GM21390 (cell line): Measurements from ENCODE around the gene CHN2.

Experiments
- ATAC-seq: cut with Tn5 transposase; IDR thresholded peaks from one replicate; pipeline ENCODE4 v1.9.1; 2021; ENCODE audit not compliant: unreplicated experiment

CHN2 gene

GRCh38 chr7:29194594-29195427, at the start of gene CHN2:
CHN2 (plus strand) TSS chr7:29194775.
- ATAC-seq: peak; percentile 43

GRCh38 chr7:29145553-29146056, 49.0 kb upstream of the CHN2 start:
- no peak for ATAC-seq

GRCh38 chr7:29146057-29146706, 48.4 kb upstream of the CHN2 start, which contains the start of gene CPVL:
CPVL (minus strand) TSS chr7:29146537; CDS start chr7:29121061, 25,476 bp downstream.
- ATAC-seq: no peak

- ATAC-seq: no peak
Measured at GRCh38 chr7:29146888-29147609, 47.5 kb upstream of the CHN2 start.

- ATAC-seq: no peak
Measured at GRCh38 chr7:29147821-29148220, 46.8 kb upstream of the CHN2 start.

GRCh38 chr7:29149036-29149435, 45.5 kb upstream of the CHN2 start:
- no peak for ATAC-seq

- no peak for ATAC-seq
Measured at GRCh38 chr7:29150856-29151255, 43.7 kb upstream of the CHN2 start.

- no peak for ATAC-seq
Measured at GRCh38 chr7:29154076-29154475, 40.5 kb upstream of the CHN2 start.

- no peak for ATAC-seq
Measured at GRCh38 chr7:29156907-29157452, 37.6 kb upstream of the CHN2 start.

GRCh38 chr7:29158795-29159423, 35.7 kb upstream of the CHN2 start:
- ATAC-seq: no peak

GRCh38 chr7:29160080-29160479, 34.5 kb upstream of the CHN2 start:
- ATAC-seq: no peak

GRCh38 chr7:29161231-29161630, 33.3 kb upstream of the CHN2 start:
- no peak for ATAC-seq

- ATAC-seq: no peak
Measured at GRCh38 chr7:29162577-29162976, 32.0 kb upstream of the CHN2 start.

GRCh38 chr7:29163854-29164253, 30.7 kb upstream of the CHN2 start:
- no peak for ATAC-seq

GRCh38 chr7:29167721-29168120, 26.9 kb upstream of the CHN2 start:
- ATAC-seq: no peak

GRCh38 chr7:29170781-29171180, 23.8 kb upstream of the CHN2 start:
- no peak for ATAC-seq

GRCh38 chr7:29173458-29173857, 21.1 kb upstream of the CHN2 start:
- no peak for ATAC-seq

GRCh38 chr7:29177963-29178600, 16.5 kb upstream of the CHN2 start:
- no peak for ATAC-seq

GRCh38 chr7:29179115-29179514, 15.5 kb upstream of the CHN2 start:
- no peak for ATAC-seq

- ATAC-seq: no peak
Measured at GRCh38 chr7:29184599-29184998, 10.0 kb upstream of the CHN2 start.
